Stimulated activated CD4-positive, alpha-beta T cell treated with anti-CD3 and anti-CD28 coated beads, Interleukin-15, amount 100 ng/mL, for 24 hours (primary cell): Measurements from ENCODE around the gene FUT6.
"Not testable (repeated sequence)": the region's sequence is repeated elsewhere in the genome, so short reads cannot be mapped to it uniquely, and the experiment has no call there.

Experiments
- DNase-seq: peaks from one replicate; pipeline ENCODE4 v3.0.0-alpha.2; 2020

Gene FUT6

DNA sequence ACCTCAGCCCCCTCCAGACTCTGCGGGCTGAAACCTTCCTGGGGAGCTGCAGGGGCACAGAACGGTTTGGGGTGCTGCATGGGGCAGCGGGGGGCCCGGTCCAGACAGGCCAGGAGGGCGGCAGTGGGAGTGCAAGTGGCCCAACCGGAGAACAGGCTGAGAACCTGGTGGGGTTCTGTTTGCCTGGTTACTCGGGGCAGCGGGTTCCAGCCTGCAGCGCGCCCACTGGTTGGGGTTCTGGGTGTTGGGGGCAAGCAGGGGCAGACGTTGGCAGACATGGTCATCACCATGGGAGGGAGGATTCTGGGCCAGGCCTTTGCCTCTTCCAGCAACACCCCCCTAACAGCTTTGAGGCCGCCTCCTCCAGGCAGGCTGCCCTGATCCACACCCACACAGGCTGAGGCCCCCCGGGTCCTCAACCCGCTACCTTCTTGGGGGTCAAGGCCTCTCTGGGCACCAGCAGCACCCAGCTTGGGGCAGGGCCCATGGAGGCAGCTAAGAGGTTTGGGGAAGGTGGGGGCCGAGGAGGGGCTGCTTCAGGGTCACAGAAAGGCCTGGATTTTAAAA, 54.8 kb downstream of the FUT6 start, which contains the start of gene PRR22:
Gene PRR22 (minus strand): TSS at position 166 of the 567 bp plus-strand sequence. CDS start 86 bp downstream, at position 80.
- no peak for DNase-seq

DNA sequence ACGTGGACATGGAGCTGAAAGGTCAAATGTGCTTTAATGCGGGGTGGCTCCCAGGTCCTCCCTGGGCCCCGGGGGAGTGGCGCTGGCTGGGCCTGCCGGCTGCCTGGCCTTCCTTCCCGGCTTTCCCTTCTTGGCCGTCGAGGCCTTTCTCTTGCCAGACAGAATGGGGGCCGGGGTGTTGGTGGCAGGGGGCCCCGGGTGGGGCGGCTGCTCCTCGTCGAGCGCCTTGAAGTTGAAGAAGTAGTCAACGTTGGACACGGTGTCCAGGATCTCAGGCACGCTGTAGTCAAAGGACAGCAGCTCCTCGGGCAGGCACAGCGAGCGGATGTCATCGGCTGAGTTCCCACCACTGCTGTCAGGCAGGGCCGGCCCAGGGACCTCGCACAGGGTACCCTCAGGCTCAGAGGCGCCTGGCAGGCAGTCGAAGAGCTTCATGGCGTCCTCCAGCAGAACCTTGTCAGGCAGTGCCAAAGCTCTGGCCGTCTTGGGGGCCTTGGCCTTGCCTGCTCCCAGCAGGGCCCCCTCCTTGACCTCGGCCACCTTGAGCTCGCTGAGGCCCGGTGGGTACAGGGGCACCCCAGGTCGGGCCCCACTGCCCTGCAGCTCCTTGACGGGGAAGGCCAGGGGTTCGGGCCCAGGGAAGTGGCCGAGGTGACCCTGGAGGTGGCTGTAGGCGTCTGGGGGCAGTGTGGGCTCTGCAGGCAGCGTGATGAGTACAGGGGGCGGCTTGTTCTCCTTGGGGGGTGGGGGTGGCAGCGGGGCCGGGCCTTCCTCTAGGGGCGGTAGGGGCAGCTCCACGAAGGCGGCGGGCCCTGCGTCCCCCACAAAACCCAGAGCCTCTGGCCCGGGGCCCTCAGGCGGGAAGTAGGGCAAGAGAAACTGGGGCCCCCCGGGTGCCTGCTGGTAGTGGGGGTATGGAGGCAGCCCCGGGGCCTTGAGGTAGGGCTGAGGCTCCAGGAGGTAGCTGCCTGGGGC, 56.3 kb downstream of the FUT6 start:
- no peak for DNase-seq

DNA sequence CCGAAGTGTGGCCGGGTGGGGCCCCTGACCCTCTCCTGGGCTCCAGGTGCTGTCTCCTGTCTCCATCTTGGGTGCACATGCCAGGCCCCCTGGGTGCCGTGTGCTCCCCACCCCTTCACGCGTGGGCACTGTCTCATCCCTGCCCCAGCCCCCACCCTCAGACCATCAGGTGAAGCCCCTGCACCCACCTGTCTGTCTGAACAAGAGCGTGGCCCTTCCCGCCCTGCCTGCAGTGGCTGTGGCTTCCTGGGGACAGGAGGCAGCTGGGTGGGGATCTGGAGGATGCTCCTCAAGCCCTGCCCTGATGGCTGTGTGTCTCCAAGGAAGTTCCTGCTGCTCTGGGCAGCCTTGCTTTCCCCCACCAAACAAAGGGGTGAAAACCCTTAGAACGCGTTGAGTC, 57.2 kb downstream of the FUT6 start:
- no peak for DNase-seq

DNA sequence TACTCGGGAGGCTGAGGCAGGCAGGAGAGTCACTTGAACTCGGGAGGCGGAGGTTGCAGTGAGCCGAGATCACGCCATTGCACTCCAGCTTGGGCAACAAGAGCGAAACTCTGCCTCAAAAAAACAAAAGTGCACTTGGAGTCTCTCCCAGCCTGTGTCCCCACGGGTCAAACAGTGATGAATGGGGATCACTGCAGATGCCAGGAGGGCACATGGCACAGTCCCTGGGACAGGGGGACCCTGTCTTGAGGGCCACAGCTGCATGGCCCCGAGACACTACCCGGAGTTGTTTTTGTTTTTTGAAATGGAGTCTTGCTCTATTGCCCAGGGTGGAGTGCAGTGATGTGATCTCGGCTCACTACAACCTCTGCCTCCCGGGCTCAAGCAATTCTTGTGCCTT, 58.6 kb downstream of the FUT6 start:
- DNase-seq, result not testable (repeated sequence)
